Esophagus (tissue), 2 donors: ENCODE measurements around the gene TBC1D21. TPM values are rescaled to one million over a fixed set of nuclear protein-coding genes. Genes with fewer than 3 reads are reported as not detected.

Source experiments
- H3K27ac ChIP-seq, 2 donors: one replicate each; pipeline ENCODE4 v1.5.1; 2013; ENCODE audit warnings: low read depth in 2 of 2, mild to moderate bottlenecking in 2 of 2, inconsistent platforms in 1 of 2, low read length in 1 of 2, moderate library complexity in 1 of 2
- H3K27me3 ChIP-seq, 2 donors: one replicate each; pipeline ENCODE4 v1.6.1; 2013; ENCODE audit warnings: low read length in 2 of 2, control low read depth in 1 of 2, mild to moderate bottlenecking in 1 of 2; ENCODE audit not compliant: insufficient read depth in 2 of 2, control insufficient read depth in 1 of 2
- H3K36me3 ChIP-seq, 2 donors: one replicate each; pipeline ENCODE4 v1.6.1; 2013; ENCODE audit warnings: low read length in 1 of 2; ENCODE audit not compliant: control insufficient read depth in 2 of 2, insufficient read depth in 2 of 2
- H3K4me1 ChIP-seq, 2 donors: one replicate each; pipeline ENCODE4 v1.6.1; 2013; ENCODE audit warnings: low read length in 1 of 2; ENCODE audit not compliant: control insufficient read depth in 2 of 2, insufficient read depth in 2 of 2
- H3K4me3 ChIP-seq, 2 donors: one replicate each; pipeline ENCODE4 v1.5.1; 2013; ENCODE audit warnings: low read length in 2 of 2, mild to moderate bottlenecking in 2 of 2, low read depth in 1 of 2, moderate library complexity in 1 of 2
- H3K9me3 ChIP-seq, 2 donors: one replicate each; pipeline ENCODE4 v1.6.1; 2013; ENCODE audit warnings: mild to moderate bottlenecking in 2 of 2, low read depth in 1 of 2, low read length in 1 of 2, moderate library complexity in 1 of 2; ENCODE audit not compliant: control insufficient read depth in 2 of 2, insufficient read depth in 1 of 2
- WGBS, 2 donors: extraction: QIAGEN DNeasy Blood & Tissue Kit; methylation state at CpG; one replicate each; pipeline ENCODE4 v1.1.7; 2013; 5-methylcytosine and 5-hydroxymethylcytosine counted together
- polyA plus RNA-seq, 2 donors: library from polyadenylated mRNA; stranded (reverse); fragments of 200-250 nt; gene quantifications; one replicate each; pipeline ENCODE4 v1.2.3, GENCODE V29; 2013
- donor health status: healthy with polysubstance abuse.
- donor health status: Bipolar disorder and iron deficiency.

TBC1D21 gene
- polyA plus RNA-seq, 2 donors = not detected

DNA sequence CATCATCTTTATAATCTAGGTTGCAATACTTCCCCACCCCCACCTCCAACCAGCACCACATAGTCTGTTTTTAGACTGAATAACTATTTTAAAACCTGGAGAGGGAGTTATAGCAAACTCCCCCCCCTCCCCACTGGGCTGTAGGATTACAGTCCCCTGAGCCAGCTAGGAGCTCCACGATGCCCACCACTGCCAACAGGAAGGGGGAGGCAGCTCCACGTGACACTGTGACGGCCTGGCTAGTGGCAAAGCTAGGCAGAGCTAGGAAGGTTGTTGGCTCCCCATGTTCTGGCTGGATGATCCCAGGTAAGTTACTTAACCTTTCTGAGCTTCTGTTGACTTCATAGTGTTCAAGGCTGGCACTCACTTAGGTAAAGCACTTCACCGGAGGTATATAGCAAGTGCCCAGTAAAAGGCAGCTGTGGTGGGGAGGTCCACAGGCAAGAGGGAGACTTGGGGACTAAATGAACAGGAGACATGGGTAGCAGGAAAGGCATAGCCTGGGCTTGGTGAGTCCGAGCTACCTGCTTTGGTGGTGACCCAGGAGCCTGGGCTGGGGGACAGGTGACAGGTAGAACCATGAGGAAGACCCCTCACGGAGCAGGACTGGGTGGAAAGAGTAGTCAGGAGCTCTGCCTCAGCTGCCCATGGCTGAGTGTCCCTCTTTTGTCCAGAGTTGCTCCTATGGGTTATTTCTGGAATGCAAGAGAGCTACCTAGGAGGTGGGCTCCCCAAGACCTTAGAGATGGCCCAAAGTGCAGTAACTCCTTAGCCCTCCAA is 4.0 kb upstream of the TBC1D21 start:
- no peaks in the 10 kb centered on the region for H3K4me1 ChIP-seq
- 80% methylated on average over 6 of the region's 6 CpGs for WGBS, 2 donors
- no peak overlapping the region for H3K4me3 ChIP-seq
- H3K9me3 ChIP-seq = no peaks in the 10 kb centered on the region
- no peaks in the 10 kb centered on the region for H3K36me3 ChIP-seq
- H3K27ac ChIP-seq = no peak overlapping the region
- H3K27me3 ChIP-seq = no peaks in the 10 kb centered on the region

DNA sequence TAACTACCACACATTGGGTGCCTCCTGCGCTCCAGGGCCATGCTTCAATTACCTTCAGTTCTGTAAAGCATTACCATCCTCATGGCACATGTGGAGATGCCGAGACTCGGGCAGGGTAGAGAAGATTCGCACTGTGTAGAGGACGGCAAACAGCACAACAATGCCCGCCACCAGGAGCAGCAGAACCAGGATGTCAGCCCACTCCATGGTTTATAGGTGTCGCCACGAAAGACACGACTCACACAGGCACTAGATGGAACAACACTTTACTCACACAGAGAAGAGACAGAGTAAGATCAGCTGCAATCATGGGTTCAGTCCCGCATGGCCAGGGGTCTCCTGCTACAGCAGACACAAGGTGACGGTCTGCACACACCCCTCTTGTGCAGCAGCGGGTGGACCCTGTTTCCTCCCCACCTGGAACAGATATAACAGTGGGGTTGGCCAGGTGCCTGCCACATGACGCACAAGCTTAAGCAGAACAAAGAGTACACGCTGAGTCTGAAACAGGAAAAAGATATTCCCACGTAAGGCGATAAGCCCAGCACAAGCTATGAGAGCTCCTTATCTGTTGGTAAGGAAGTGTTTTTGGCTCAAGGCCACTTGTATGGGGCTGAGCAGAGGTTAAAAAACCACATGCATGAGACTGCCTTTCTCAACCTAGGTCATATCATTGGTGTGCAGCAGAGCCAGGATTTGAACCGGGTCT is 2.5 kb upstream of the TBC1D21 start:
- WGBS, 2 donors = 48 to 53% methylated on average over 17 of the region's 17 CpGs
- Histone ChIP-seq H3K27me3 (peaks cover 0 to 2% of the 10 kb centered on the region in 2 donors), H3K9me3 (peaks cover 0 to 2% of the 10 kb centered on the region in 2 donors), H3K4me3 (no peak overlapping the region), H3K4me1 (no peaks in the 10 kb centered on the region), H3K27ac (no peak overlapping the region), H3K36me3 (no peaks in the 10 kb centered on the region)

DNA sequence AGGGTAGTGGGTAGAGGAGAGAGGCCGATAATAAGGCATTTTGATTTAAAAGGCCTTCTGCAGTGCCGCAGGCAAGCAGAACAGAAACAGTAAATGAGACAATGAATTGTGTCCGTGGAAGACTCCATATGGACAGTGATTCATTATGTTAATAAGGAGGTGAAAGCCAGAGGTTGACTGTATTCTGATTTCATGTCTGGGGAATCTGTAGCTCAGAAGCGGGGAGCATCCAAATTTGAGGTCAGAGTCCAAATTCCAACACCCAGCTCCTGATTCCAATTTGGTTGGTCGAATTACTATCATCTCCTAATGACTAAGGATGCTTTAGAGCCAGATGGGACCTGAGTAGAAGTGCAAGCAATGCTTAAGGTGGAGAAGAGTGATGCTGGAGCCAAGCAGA is 1.0 kb upstream of the TBC1D21 start:
- Histone ChIP-seq H3K4me3 (no peak overlapping the region), H3K36me3 (no peaks in the 10 kb centered on the region), H3K4me1 (no peaks in the 10 kb centered on the region), H3K27me3 (peaks cover 0 to 2% of the 10 kb centered on the region in 2 donors), H3K9me3 (peaks cover 0 to 2% of the 10 kb centered on the region in 2 donors), H3K27ac (no peak overlapping the region)
- 65 to 74% methylated on average over 5 of the region's 5 CpGs for WGBS, 2 donors

DNA sequence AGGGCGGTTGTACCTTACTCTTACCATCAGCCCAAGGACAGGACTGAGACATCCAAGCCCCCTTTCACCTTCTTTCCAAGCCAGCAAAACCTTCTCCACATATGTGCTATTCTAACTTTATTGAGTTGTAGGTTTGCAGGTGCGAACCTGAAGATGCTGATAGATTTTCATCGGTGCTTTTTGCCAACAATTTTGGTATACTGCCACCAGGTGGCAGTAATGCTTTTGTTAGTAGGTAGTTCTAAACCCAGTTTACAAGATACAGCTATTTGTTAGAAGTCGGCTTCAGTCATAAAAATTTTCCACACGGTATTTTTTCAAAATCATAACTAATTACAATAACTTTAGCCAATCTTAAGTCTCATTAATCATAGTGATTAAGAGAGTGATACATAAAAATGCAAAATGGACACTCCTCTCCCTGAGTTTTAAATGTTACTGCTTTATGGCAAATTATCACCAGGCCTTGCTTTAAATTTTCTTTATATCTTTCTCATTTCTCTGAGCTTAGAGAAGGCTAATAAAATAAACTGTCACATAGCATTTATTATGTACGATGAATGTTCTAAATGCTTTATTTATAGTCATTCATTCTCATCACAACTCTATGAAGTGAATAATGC is 636 bp downstream of the TBC1D21 start:
- no peaks in the 10 kb centered on the region for H3K36me3 ChIP-seq
- no peaks in the 10 kb centered on the region for H3K4me1 ChIP-seq
- H3K4me3 ChIP-seq = no peak overlapping the region
- peaks cover 0 to 2% of the 10 kb centered on the region in 2 donors for H3K9me3 ChIP-seq
- WGBS, 2 donors = 29 to 33% methylated on average over 6 of the region's 6 CpGs
- H3K27ac ChIP-seq = no peak overlapping the region
- H3K27me3 ChIP-seq = peaks cover 0 to 2% of the 10 kb centered on the region in 2 donors

DNA sequence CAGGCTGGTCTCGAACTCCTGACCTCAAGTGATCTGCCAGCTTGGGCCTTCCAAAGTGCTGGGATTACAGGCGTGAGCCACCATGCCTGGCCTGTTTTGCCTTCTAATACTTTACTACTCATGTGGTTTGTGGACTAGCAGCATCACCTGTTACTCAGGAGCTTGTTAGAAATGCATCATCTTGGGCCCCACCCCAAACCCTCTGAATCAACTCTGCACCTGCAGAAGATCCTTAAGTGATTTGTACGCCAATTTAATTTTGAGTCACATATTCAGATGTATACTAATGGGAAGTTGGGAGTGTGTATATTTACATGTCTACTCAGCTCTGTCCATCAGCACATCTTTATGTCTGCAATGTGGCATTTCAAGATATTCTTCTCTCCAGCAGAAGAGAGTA is 6.1 kb downstream of the TBC1D21 start:
- Histone ChIP-seq H3K4me1 (no peaks in the 10 kb centered on the region), H3K27ac (no peak overlapping the region), H3K4me3 (no peak overlapping the region), H3K36me3 (no peaks in the 10 kb centered on the region), H3K27me3 (peaks cover 0 to 2% of the 10 kb centered on the region in 2 donors), H3K9me3 (peaks cover 0 to 2% of the 10 kb centered on the region in 2 donors)
- 51 to 61% methylated on average over 3 of the region's 3 CpGs for WGBS, 2 donors

DNA sequence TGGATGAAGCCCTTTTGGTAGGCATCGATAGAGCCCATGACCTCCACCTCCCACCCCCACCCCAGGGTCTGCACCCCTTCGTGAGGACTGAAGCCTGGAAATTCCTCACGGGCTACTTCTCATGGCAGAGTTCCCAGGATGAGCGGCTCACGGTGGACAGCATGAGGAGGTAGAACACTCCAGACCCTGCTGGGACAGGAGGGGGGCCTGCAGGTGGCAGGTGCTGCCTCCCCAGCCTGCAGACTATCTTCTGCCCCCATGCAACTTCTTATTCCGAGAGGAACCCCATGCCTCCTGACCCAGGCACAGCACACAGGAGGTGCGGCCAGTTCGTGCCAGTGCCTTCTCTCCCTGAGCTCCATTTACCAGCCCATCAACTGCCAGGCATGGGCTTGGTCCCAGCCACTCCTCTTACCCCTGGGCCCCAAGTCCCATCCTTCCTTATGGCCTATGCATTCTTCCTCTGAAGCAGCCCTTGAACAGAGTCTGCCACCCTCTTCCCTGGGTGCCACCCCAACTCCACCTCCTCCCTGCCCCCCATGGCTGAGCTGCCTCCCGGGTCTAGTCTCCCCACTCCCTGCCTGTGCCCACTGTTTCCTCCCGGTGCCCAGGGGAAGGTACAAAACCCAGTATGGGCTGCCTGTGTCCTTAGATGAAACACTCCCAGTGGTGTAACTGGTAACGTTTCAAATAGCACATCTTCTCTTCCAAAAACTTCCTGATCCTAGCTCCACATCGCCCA is 8.4 kb downstream of the TBC1D21 start:
- Histone ChIP-seq H3K36me3 (no peaks in the 10 kb centered on the region), H3K27ac (no peak overlapping the region), H3K4me3 (no peak overlapping the region), H3K9me3 (no peaks in the 10 kb centered on the region), H3K27me3 (no peaks in the 10 kb centered on the region), H3K4me1 (no peaks in the 10 kb centered on the region)
- 77 to 80% methylated on average over 12 of the region's 12 CpGs for WGBS, 2 donors

DNA sequence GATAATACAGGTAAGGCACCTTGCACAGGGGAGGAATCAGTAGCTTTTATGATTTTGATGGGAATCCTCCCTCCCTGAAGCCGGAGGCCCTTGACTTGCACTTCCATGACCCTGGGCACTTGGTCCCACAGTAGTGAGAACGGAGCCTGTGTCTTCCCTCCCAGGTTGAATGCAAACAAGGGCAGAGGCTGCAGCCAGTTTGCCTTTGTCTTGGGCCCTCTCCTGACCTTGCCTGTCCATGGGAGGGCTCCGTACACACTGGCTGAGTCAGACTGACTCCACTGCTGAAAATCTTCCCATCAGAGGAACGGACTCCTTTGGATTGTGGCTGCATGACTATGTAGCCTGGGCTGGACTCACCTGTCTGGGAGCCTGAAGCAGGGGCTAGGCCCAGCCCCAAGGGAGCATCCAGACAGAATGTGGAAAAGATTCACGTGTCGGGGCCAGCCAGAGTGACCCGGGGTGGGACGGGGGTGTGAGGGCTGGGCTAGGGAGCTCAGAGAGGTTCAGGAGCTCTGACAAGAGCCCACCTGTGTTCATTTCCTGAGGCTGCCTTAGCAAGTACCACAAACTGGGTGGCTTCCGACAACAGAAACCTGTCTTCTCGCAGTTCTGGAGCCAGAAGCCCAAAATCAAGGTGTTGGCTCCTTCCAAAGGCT is 9.5 kb downstream of the TBC1D21 start:
- no peak overlapping the region for H3K4me3 ChIP-seq
- H3K9me3 ChIP-seq = no peaks in the 10 kb centered on the region
- H3K27me3 ChIP-seq = no peaks in the 10 kb centered on the region
- 84 to 91% methylated on average over 10 of the region's 10 CpGs for WGBS, 2 donors
- H3K27ac ChIP-seq = no peak overlapping the region
- H3K4me1 ChIP-seq = no peaks in the 10 kb centered on the region
- no peaks in the 10 kb centered on the region for H3K36me3 ChIP-seq

DNA sequence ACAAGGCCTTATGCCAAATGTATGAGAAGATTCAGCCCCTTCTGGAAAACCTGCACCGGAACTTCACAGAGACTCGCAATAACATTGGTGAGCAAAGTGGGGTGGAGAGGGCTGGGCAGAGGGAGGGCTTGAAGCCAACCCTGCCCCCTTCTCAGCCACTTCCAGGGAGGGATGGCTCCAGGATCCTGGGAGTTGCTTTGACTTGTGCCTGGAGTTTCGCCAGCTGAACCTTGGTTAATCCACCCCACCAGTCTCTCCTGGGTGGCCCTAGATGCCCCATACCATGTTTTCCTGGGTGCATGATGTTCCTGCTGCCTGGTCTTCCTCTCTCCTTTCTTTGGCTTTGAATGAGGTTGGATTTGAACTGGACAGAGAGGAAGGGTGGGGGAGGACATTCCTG is 10.8 kb downstream of the TBC1D21 start:
- Histone ChIP-seq H3K36me3 (no peaks in the 10 kb centered on the region), H3K9me3 (no peaks in the 10 kb centered on the region), H3K4me3 (no peak overlapping the region), H3K4me1 (no peaks in the 10 kb centered on the region), H3K27me3 (no peaks in the 10 kb centered on the region), H3K27ac (no peak overlapping the region)
- 66 to 70% methylated on average over 3 of the region's 3 CpGs for WGBS, 2 donors
